SIG-M5 (cell line): ENCODE results near the gene SYNCRIP.
A peak's percentile ranks its signal among the peaks of the same experiment; 100 is the strongest.
"Not testable (repeated sequence)": the region's sequence is repeated elsewhere in the genome, so short reads cannot be mapped to it uniquely, and the experiment has no call there.

Experiments
- DNase-seq: peaks from one replicate; lab custom pipeline; 2025; lab: John Stamatoyannopoulos, UW

Gene SYNCRIP

DNA sequence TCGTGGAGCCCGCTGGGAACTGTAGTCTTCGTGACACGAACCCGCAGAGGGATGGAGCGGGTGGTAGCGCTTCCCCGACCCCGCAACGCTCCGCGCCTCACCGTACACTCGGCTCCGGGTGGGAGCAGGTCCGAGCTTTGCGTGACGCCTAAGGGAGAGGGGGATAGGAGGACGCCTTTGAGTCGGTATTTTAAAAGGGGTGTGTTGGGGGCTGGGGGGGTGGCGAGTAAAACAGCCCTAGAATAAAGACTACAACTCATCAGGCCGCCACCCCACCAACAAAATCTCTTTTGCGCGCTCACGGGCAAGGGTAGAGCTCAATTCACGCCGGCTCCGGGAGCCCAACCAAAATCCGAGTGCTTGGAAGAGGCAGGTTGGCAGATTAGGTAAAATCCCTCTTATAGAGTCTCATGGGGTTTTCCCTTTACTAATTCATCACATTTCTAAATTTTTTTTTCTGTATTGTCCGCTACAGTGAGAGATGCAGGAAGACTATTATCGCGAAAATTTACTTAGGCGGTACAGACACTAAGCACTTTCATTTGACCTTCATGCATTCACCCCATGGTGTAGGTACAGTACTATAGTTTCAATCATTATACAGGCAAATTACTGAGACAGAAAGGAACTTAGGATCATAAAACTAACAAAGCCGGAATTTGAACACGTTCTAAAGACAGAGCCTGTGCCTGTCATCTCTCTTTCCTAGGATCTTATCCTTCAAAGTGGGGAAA, 48.3 kb downstream of the SYNCRIP start:
- peak; percentile 36 for DNase-seq

DNA sequence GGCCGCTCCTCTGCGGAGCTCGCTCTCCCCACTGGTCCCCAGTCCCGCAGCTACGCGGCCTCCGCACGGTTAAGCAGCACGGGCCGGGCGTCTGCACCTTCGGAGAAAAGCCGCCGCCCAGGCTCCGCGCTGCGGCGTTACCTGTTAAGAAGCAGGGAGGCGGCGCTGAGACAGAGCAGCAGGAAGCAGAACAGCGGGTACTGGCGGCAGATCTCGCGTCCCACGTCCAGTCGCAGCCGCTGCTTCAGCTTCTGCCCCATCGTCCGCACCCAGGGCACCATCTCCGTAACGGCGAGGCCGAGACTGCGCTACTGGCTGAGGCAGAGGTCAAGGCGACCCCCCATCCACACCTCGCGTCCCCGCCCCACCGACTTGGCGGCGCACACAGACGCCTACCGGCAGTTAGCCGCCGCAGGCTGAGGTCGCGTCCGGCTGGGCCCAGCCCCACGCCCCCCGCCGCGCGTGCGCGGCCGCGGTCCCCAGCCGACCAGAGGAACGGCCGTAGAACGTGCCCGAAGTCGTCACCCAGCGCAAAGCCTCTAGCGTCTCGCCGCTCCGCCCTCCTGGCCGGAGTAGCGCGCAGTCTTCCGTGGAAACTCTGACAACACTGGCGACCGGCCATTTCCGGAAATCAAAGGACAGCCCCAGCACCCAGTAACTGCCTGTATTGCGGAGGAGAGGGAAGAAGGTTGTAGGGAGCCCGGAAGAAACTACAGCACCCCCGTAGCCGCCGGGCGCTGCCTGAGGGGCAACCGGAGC, 49.1 kb downstream of the SYNCRIP start, which contains the start of gene SNX14:
SNX14 (minus strand) TSS at position 421 of the 759 bp plus-strand sequence; CDS start at position 281, 140 bp downstream.
- peak; percentile 62 for DNase-seq

DNA sequence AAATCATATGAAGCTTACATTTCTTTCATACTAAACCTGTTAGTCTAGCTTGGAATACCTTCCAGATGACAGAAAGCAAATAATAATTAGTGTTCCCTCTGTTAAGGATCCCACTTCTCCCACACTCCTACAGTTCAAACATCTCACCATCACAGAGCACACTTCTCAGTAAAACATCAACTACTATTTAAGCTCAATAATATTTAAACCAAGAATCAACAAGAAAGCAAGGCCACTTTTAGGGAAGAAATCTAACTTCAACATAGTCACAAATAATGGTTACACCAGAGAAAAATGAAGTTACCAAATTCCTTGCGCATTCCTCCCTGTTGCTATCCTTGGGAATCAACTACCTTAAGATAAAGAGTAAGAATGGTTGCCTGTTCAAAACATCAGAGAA, 50.7 kb downstream of the SYNCRIP start:
- DNase-seq: no peak

DNA sequence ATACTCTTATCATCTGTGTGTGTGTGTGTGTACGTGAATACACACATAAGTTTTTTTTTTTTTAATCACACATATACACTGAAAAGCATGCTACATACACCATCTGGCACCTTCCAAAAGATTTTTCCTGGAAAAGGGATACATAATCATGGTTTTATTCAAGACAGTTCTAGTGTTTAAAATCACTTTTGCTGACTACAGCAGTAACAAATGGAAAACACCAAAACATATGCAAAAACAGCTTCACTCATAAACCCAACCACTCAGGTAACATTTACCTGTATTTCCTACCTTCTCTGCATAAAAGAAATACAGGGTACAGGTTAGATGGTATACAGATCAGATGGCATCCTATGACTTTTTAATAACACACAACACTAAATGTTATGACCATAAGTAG, 51.5 kb downstream of the SYNCRIP start:
- no peak for DNase-seq

DNA sequence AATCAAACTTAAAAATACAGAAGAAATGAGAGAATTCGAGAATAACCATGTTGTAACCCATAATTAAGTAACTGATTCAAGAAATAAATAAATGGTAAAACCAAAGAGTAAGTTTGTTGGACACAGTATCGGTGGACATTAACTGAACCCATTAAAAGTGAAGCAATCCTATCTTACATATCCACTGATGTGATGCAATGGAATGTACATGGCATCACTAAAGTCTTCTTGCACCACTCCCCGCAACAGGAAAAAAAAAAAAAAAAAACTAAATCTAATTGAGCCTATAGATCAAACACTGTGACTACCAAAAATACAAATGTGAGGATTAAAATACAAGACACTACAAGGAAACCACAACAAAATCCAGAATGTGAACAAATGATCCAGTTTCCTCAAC, 56.9 kb downstream of the SYNCRIP start:
- DNase-seq: no peak

DNA sequence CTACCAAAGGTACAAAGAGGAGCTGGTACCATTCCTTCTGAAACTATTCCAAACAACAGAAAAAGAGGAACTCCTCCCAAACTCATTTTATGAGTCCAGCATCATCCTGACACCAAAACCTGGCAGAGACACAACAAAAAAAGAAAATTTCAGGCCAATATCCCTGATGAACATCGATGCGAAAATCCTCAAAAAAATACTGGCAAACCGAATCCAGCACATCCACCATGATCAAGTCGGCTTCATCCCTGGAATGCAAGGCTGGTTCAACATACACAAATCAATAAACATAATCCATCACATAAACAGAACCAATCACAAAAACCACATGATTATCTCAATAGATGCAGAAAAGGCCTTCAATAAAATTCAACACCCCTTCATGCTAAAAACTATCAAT, 59.9 kb downstream of the SYNCRIP start:
- DNase-seq: not testable (repeated sequence)

DNA sequence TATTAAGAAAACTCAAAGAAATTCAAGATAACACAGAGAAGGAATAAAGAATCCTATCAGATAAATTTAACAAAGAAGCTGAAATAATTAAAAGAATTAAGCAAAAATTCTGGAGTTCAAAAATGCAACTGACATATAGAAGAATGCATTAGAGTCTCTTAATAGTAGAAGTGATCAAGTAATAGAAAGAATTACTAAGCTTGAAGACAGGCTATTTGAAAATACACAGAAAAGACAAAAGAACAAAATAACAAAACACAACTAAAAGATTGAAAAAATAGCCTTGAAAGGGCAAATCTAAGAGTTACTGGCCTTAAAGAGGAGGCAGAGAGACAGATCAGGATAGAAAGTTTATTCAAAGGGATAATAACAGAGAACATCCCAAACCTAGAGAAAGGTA, 61.1 kb downstream of the SYNCRIP start:
- DNase-seq: no peak

DNA sequence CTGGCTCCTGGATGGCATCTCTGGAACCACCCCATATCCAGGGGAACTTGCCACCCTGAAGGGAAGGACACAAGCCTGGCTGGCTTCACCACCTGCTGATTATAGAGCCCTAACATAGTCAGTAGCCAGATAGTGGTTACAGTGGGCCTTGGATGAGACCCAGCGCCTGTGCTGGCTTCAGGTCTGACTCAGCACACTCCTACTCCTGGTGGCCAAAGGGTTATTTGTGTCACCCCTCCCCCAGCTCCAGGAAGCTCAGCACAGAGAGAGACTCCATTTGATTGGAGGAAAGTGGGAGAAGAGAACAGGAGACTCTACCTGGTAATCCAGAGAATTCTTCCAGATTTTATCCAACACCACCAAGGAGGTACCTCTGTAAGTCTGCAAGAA, 61.8 kb downstream of the SYNCRIP start:
- DNase-seq: no peak

DNA sequence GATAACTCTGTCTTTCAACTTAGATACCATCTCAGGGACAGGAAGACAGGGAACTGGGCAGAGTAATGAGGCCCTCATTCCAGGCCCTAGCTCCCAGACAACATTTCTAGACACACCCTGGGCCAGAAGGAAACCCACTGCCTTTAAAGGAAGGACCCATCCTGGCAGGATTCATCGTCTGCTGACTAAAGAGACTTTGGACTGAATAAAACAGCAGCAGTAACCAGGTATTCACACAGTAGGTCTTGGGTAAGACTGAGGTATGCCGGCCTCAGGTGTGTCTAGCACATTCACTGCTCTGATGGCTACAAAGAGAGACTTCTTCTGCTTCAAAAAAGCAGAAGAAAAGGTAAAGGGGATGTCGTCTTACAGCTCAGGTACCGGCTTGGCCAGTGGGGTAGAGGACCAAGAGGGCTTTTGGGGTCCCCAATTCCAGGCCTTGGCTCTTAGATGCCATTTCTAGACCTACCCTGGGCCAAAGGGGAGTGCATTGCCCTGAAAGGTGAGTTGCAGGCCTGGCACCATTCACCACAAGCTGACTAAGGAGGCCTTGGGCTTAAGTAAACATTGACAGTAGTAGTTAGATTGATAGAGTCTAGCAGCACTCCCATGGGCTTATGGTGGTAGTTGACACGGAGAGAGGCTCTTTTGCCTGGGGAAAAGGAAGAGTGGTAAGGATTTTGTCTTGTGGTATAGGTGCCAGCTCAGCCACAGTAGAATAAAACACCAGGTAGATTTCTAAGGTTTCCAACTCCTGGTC, 62.4 kb downstream of the SYNCRIP start:
- no peak for DNase-seq

DNA sequence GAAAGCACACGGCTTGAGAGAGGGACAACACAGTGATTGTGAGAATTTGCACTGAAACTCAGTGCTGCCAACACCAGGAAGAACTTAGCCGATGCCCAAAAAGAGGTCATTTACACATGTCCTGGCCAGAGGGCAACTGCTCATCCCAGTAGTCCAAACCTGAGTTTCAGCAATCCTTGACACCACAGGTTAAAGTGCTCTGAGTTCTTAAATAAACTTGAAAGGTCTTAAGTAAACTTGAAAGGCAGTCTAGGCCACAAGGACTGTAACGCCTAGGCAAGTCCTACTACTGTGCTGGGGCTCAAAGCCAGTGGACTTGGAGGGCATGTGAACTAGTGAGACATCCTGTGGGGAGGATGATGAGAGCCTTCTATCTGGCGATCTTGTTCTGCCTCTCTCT, 63.1 kb downstream of the SYNCRIP start:
- no peak for DNase-seq

DNA sequence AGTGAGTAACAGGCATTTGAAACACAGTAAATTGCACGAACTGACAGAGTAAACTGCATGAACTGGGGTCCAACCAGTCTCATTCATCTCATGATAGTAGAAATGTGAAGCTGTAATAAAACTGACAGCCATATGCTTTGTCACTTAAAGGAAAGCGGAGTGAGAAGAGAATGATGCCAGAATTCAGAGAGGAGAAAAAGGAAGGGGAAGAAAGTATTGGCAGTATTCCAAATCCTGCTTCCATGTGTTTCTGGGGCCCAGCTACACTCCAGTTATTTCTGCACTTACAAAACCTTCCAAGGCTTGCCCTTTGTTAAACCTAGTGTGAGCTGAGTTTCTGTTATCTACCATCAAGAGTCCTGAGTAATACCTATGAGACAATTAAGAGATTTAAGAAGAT, 66.2 kb downstream of the SYNCRIP start:
- no peak for DNase-seq

DNA sequence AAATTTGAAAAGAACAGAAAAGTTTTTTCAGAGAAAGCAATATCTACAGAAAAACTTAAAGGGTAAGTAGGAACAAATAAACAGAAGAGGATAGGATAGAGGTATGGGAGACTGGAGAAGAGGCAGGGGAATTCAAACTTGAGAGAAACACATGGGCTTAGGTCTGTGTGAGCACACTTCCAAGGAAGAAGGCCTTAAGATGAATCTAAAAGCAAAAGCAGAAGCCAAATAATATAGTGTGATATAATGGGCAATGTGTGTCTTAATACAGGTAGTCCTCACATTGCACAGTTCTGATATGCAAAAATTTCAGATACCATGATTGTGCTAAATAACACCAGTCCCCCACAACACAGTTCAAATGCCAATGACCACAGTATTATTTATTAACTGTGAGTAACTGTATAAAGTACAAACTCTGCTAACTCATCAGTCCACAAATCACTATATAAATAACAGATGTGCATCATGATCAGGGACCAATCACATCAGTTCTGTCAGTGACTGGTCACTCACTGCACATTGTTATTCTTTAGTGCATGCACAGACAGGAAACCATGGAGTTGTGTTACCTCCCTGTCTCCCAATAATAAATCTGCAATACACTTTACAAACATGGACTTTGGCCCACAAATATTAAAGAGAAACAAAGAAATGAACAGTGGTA, 67.6 kb downstream of the SYNCRIP start:
- DNase-seq: no peak

DNA sequence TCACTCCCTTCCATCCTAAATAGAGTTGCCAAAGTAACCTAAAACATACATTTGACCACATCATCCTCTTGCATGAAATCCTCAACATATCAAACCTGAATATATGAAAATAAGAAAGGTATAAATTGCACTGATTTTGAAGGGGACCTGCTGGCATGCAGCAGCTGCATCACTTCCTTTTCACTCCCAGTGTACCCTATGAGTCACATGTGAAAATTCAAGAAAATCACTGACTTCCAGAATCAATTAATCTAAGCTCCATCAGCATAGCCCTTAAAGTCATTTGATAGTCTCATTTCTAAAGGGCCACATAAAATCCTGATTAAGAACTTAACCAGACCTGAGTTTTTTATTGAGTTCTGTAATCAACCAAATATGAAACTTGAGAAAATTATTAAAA, 73.4 kb downstream of the SYNCRIP start:
- no peak for DNase-seq

DNA sequence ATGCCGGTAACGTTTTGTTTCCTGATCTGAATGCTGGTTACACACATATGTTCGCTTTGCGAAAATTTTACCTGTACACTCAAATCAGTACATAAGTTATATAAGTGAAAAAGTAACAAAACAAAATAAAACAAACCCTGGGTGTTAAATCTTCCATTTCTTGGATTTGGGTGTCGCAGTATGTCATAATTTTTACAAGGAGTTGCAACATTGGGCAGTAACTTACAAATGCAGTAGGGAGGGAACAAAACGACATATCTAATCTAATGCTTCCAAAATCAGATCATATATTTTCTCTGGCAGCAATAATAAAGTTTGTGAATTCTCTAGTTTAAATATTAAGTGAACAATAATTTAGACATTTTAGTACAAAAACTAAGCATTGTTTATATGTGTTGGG, 74.3 kb downstream of the SYNCRIP start:
- no peak for DNase-seq

DNA sequence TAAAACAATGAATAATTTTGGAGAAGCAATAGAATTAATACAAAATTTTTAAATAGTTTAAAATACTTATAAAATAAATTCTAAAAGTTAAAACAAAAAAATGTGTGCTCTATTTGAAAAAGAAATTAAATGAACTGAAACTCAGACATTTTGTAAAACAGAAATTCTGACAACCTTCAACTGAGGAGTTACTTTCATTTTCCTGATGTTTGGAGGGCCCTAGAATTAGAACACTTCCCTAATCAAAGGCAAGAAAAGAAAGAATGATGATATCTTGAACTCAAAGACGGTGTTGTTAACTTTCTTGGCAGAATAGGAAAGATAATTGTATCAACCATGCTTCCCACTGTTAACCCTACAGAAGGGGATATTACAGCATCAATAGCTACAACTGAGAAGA, 77.0 kb downstream of the SYNCRIP start:
- no peak for DNase-seq

DNA sequence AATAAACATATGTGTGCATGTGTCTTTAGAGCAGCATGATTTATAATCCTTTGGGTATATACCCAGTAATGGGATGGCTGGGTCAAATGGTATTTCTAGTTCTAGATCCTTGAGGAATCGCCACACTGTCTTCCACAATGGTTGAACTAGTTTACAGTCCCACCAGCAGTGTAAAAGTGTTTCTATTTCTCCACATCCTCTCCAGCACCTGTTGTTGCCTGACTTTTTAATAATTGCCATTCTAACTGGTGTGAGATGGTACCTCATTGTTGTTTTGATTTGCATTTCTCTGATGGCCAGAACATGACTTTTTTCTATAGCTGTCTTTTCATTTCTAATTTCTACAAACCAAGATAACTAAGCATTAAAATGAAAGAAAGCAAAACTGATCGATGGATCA, 78.5 kb downstream of the SYNCRIP start:
- not testable (repeated sequence) for DNase-seq
